T-helper 1 cell (primary cell): Measurements from ENCODE around the gene LCNL1.

Experiments used
- DNase-seq, 5 donors: peaks; one replicate each; pipeline ENCODE4 v3.0.0-alpha.2; 2012 to 2020

The LCNL1 gene

GRCh38 chr9:136947028-136947891 lies 35.5 kb upstream of the LCNL1 start:
- DNase-seq: peak in 1 of 5 donors; percentile 12

- DNase-seq: peak in 1 of 5 donors; percentile 13
Observed at GRCh38 chr9:136947955-136948510, 34.8 kb upstream of the LCNL1 start.

- peak in 1 of 5 donors; percentile 7 for DNase-seq
Observed at GRCh38 chr9:136949239-136949816, 33.5 kb upstream of the LCNL1 start.

- DNase-seq: peak; percentile 93 to 96 (median 94)
Observed at GRCh38 chr9:136949817-136950655, 32.8 kb upstream of the LCNL1 start.

- DNase-seq: no peak
Observed at GRCh38 chr9:136950656-136951276, 32.0 kb upstream of the LCNL1 start.

GRCh38 chr9:136951541-136952320 lies 31.1 kb upstream of the LCNL1 start, which contains the start of gene LCN12:
Gene LCN12, plus strand, starts transcription at chr9:136952273. Its CDS starts 55 bp downstream, at chr9:136952328.
- peak in 1 of 5 donors; percentile 10 for DNase-seq

GRCh38 chr9:136952321-136952850 lies 30.4 kb upstream of the LCNL1 start:
- peak in 2 of 5 donors; percentile 5 to 10 for DNase-seq

GRCh38 chr9:136952876-136953770 lies 29.7 kb upstream of the LCNL1 start:
- peak in 1 of 5 donors; percentile 8 for DNase-seq

- DNase-seq: peak in 2 of 5 donors; percentile 6 to 8
Observed at GRCh38 chr9:136953771-136954269, 29.0 kb upstream of the LCNL1 start.

GRCh38 chr9:136954270-136955083 lies 28.3 kb upstream of the LCNL1 start:
- peak in 2 of 5 donors; percentile 4 to 10 for DNase-seq

- peak in 1 of 5 donors; percentile 7 for DNase-seq
Observed at GRCh38 chr9:136955202-136955942, 27.4 kb upstream of the LCNL1 start.

- peak in 1 of 5 donors; percentile 10 for DNase-seq
Observed at GRCh38 chr9:136955943-136956335, 26.9 kb upstream of the LCNL1 start.

GRCh38 chr9:136956604-136957003 lies 26.2 kb upstream of the LCNL1 start:
- DNase-seq: no peak

- no peak for DNase-seq
Observed at GRCh38 chr9:136957461-136957860, 25.3 kb upstream of the LCNL1 start.

- no peak for DNase-seq
Observed at GRCh38 chr9:136957901-136958300, 24.9 kb upstream of the LCNL1 start.

- DNase-seq: no peak
Observed at GRCh38 chr9:136958473-136958872, 24.3 kb upstream of the LCNL1 start.

- no peak for DNase-seq
Observed at GRCh38 chr9:136958898-136959850, 23.6 kb upstream of the LCNL1 start.
